HepG2 (cell line): ENCODE measurements around the gene GAL3ST1. TPM values are rescaled to one million over a fixed set of nuclear protein-coding genes. Genes with fewer than 3 reads are reported as not detected.

ENCODE experiments used
- BRD4 ChIP-seq: sonication (generic); formaldehyde crosslinking; IDR thresholded peaks from 2 replicates; pipeline ENCODE4 v1.4.0; 2020; ENCODE audit warnings: missing genetic modification reagents
- FOXM1 ChIP-seq: sonication (generic); formaldehyde crosslinking; IDR thresholded peaks from 2 replicates; pipeline ENCODE4 v1.5.0; 2020; ENCODE audit warnings: missing genetic modification reagents
- GZF1 ChIP-seq: sonication (generic); formaldehyde crosslinking; IDR thresholded peaks from 2 replicates; pipeline ENCODE4 v1.5.1; 2020; ENCODE audit warnings: mild to moderate bottlenecking, missing genetic modification reagents
- KDM1A ChIP-seq: IDR thresholded peaks from 2 replicates; pipeline ENCODE4 v1.6.1; 2016; ENCODE audit warnings: missing compliant biosample characterization
- KDM2A ChIP-seq: sonication (generic); formaldehyde crosslinking; IDR thresholded peaks from 2 replicates; pipeline ENCODE4 v1.4.0; 2020; ENCODE audit warnings: low read depth, missing genetic modification reagents, borderline replicate concordance
- KLF12 ChIP-seq: sonication (generic); formaldehyde crosslinking; IDR thresholded peaks from 2 replicates; pipeline ENCODE4 v1.4.0; 2020; ENCODE audit warnings: missing genetic modification reagents, borderline replicate concordance
- NCOA2 ChIP-seq: sonication (generic); formaldehyde crosslinking; IDR thresholded peaks from 2 replicates; pipeline ENCODE4 v1.8.0; 2022; ENCODE audit warnings: inconsistent platforms
- SKIL ChIP-seq: sonication (generic); formaldehyde crosslinking; IDR thresholded peaks from 2 replicates; pipeline ENCODE4 v1.8.0; 2022; ENCODE audit warnings: missing genetic modification reagents, mild to moderate bottlenecking, moderate library complexity, borderline replicate concordance
- SRSF4 ChIP-seq: fragments of 200-400 bp; formaldehyde crosslinking; IDR thresholded peaks from one replicate; pipeline ENCODE4 v1.6.1; 2018; ENCODE audit warnings: mild to moderate bottlenecking, low read depth, low read length, moderate library complexity; ENCODE audit not compliant: poor library complexity, severe bottlenecking
- TARDBP ChIP-seq: sonication (generic); formaldehyde crosslinking; IDR thresholded peaks from 2 replicates; pipeline ENCODE4 v1.8.0; 2022; ENCODE audit warnings: mild to moderate bottlenecking, missing genetic modification reagents
- ZBTB38 ChIP-seq: sonication (generic); formaldehyde crosslinking; IDR thresholded peaks from 2 replicates; pipeline ENCODE4 v1.5.1; 2020; ENCODE audit warnings: mild to moderate bottlenecking, missing genetic modification reagents
- ZFP36 ChIP-seq: fragments of 150-350 bp; IDR thresholded peaks from 2 replicates; pipeline ENCODE4 v1.6.1; 2018; ENCODE audit warnings: borderline replicate concordance, low read length, low read depth; ENCODE audit not compliant: partially characterized antibody
- ZFP36L2 ChIP-seq: sonication (generic); formaldehyde crosslinking; IDR thresholded peaks from 2 replicates; pipeline ENCODE4 v1.4.0; 2020; ENCODE audit warnings: missing genetic modification reagents
- ZNF430 ChIP-seq: sonication (generic); formaldehyde crosslinking; IDR thresholded peaks from 2 replicates; pipeline ENCODE4 v1.9.0; 2021; ENCODE audit warnings: mild to moderate bottlenecking, missing genetic modification reagents
- ZNF891 ChIP-seq: sonication (generic); formaldehyde crosslinking; IDR thresholded peaks from 2 replicates; pipeline ENCODE4 v1.5.0; 2020; ENCODE audit warnings: mild to moderate bottlenecking, missing genetic modification reagents
- polyA plus RNA-seq, 8 experiments: library from polyadenylated mRNA; depleted of rRNA in 3 of 8; stranded (reverse) in 7 of 8; unstranded in 1 of 8; fragments of >200 nt; fragmentation: Illumina TruSeq in 4 of 8; extraction: Trizol in 4 of 8; gene quantifications; 2 replicates each; pipeline versions ENCODE4 v1.2.1 to v1.2.3, GENCODE V29; 2011 to 2016; ENCODE audit warnings: low read depth in 4 of 8, missing spikeins in 1 of 8, mixed read lengths in 1 of 8; ENCODE audit not compliant: insufficient read depth in 1 of 8
- total RNA-seq, 5 experiments: library from RNA; depleted of rRNA; stranded (reverse); fragments of >200 nt; fragmentation: Illumina TruSeq; extraction: Trizol; gene quantifications; 2 replicates each; pipeline ENCODE4 v1.2.3, GENCODE V29; 2016; ENCODE audit warnings: low read depth in 1 of 5
- TF ChIP-seq, protein P1 (sequence below): sonication (generic); formaldehyde crosslinking; IDR thresholded peaks from 2 replicates; pipeline ENCODE4 v1.4.0; 2020; ENCODE audit warnings: missing genetic modification reagents
- TF ChIP-seq, protein P2 (sequence below): sonication (generic); formaldehyde crosslinking; IDR thresholded peaks from 2 replicates; pipeline ENCODE4 v1.4.0; 2020; ENCODE audit warnings: missing genetic modification reagents, borderline replicate concordance
- TF ChIP-seq, protein P3 (sequence below): sonication (generic); formaldehyde crosslinking; IDR thresholded peaks from 2 replicates; pipeline ENCODE4 v1.4.0; 2020; ENCODE audit warnings: missing genetic modification reagents, mild to moderate bottlenecking, borderline replicate concordance

GAL3ST1 gene
- total and polyA plus RNA-seq, 2 of the 13 experiments (the other 11 are each of a cell fraction or from before 2014, with no cell fraction given), result 4.4 to 14.7 TPM

DNA sequence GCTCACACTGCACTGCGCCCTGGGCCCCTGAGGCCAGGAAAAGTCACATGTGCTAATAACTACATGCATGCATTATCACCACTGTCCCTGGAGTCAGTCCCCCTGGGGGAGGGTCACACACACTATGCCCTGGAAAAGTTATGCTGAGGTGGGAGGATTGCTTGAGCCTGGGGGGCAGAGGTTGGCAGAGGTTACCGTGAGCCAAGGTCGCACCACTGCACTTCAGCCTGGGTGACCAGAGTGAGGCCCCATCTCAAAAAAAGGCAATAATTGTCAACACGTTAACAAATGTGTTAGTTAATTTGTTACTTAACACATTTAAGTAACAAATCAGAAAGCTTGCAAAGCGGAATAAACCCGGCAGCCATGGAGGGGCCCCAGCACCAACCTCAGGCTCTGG lies 14.6 kb downstream of the GAL3ST1 start (continued):
- TF ChIP-seq SRSF4 (no peak), ZNF891 (no peak), ZFP36 (no peak), ZBTB38 (CRISPR knock-in tag) (0 out of 2 replicates have a peak, but pooled peaks have one; percentile 35), FOXM1 (CRISPR knock-in tag) (no peak), SKIL (no peak), KLF12 (CRISPR knock-in tag) (no peak), ZFP36L2 (CRISPR knock-in tag) (no peak), GZF1 (no peak), TARDBP (CRISPR knock-in tag) (peak; percentile 35; the same call in 1 of the 2 replicates), NCOA2 (CRISPR knock-in tag) (peak; percentile 40; the same call in 1 of the 2 replicates), KDM2A (CRISPR knock-in tag) (no peak), BRD4 (CRISPR knock-in tag) (peak; percentile 20; the same call in 1 of the 2 replicates), ZNF430 (no peak), KDM1A (CRISPR knock-in tag) (no peak)
- TF ChIP-seq, protein P1, sequence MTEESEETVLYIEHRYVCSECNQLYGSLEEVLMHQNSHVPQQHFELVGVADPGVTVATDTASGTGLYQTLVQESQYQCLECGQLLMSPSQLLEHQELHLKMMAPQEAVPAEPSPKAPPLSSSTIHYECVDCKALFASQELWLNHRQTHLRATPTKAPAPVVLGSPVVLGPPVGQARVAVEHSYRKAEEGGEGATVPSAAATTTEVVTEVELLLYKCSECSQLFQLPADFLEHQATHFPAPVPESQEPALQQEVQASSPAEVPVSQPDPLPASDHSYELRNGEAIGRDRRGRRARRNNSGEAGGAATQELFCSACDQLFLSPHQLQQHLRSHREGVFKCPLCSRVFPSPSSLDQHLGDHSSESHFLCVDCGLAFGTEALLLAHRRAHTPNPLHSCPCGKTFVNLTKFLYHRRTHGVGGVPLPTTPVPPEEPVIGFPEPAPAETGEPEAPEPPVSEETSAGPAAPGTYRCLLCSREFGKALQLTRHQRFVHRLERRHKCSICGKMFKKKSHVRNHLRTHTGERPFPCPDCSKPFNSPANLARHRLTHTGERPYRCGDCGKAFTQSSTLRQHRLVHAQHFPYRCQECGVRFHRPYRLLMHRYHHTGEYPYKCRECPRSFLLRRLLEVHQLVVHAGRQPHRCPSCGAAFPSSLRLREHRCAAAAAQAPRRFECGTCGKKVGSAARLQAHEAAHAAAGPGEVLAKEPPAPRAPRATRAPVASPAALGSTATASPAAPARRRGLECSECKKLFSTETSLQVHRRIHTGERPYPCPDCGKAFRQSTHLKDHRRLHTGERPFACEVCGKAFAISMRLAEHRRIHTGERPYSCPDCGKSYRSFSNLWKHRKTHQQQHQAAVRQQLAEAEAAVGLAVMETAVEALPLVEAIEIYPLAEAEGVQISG, result no peak; the same call in 1 of the 2 replicates
- TF ChIP-seq, protein P2, sequence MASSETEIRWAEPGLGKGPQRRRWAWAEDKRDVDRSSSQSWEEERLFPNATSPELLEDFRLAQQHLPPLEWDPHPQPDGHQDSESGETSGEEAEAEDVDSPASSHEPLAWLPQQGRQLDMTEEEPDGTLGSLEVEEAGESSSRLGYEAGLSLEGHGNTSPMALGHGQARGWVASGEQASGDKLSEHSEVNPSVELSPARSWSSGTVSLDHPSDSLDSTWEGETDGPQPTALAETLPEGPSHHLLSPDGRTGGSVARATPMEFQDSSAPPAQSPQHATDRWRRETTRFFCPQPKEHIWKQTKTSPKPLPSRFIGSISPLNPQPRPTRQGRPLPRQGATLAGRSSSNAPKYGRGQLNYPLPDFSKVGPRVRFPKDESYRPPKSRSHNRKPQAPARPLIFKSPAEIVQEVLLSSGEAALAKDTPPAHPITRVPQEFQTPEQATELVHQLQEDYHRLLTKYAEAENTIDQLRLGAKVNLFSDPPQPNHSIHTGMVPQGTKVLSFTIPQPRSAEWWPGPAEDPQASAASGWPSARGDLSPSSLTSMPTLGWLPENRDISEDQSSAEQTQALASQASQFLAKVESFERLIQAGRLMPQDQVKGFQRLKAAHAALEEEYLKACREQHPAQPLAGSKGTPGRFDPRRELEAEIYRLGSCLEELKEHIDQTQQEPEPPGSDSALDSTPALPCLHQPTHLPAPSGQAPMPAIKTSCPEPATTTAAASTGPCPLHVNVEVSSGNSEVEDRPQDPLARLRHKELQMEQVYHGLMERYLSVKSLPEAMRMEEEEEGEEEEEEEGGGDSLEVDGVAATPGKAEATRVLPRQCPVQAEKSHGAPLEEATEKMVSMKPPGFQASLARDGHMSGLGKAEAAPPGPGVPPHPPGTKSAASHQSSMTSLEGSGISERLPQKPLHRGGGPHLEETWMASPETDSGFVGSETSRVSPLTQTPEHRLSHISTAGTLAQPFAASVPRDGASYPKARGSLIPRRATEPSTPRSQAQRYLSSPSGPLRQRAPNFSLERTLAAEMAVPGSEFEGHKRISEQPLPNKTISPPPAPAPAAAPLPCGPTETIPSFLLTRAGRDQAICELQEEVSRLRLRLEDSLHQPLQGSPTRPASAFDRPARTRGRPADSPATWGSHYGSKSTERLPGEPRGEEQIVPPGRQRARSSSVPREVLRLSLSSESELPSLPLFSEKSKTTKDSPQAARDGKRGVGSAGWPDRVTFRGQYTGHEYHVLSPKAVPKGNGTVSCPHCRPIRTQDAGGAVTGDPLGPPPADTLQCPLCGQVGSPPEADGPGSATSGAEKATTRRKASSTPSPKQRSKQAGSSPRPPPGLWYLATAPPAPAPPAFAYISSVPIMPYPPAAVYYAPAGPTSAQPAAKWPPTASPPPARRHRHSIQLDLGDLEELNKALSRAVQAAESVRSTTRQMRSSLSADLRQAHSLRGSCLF (CRISPR knock-in tag), result no peak
- TF ChIP-seq, protein P3, sequence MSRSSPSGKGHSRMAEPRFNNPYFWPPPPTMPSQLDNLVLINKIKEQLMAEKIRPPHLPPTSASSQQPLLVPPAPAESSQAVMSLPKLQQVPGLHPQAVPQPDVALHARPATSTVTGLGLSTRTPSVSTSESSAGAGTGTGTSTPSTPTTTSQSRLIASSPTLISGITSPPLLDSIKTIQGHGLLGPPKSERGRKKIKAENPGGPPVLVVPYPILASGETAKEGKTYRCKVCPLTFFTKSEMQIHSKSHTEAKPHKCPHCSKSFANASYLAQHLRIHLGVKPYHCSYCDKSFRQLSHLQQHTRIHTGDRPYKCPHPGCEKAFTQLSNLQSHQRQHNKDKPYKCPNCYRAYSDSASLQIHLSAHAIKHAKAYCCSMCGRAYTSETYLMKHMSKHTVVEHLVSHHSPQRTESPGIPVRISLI (CRISPR knock-in tag), result peak; percentile 29; the same call in 1 of the 2 replicates
